ENCODE results near the gene HPCAL1.

GRCh38 chr2:10406016-10406415, 103.3 kb downstream of the HPCAL1 start:
- no peak for TF ChIP-seq CTCF (IDR thresholded peaks at IDR 0.05)
- no peak for TF ChIP-seq EZH2 (IDR thresholded peaks at IDR 0.05; ENCODE audit: borderline replicate concordance, insufficient read depth, low read depth, low read length, poor library complexity, severe bottlenecking)
